HepG2 (cell line): ENCODE data around the gene NFE2. TPM values are rescaled to one million over a fixed set of nuclear protein-coding genes. Genes with fewer than 3 reads are reported as not detected.
A peak's percentile ranks its signal among the peaks of the same experiment; 100 is the strongest.

ENCODE experiments used
- CBX1 ChIP-seq: IDR thresholded peaks from one replicate; pipeline ENCODE4 v1.6.1; 2016; ENCODE audit warnings: antibody characterized with exemption, low read depth
- DPF2 ChIP-seq: sonication (generic); formaldehyde crosslinking; IDR thresholded peaks from 2 replicates; pipeline ENCODE4 v1.4.0; 2020; ENCODE audit warnings: mild to moderate bottlenecking, low read depth, missing genetic modification reagents, borderline replicate concordance
- GTF3A ChIP-seq: sonication (generic); formaldehyde crosslinking; conservative IDR thresholded peaks from 2 replicates; pipeline ENCODE4 v1.4.0; 2020; ENCODE audit warnings: mild to moderate bottlenecking, missing genetic modification reagents
- HNF1A ChIP-seq, 2 experiments: sonication (generic) in 1 of 2; formaldehyde crosslinking in 1 of 2; IDR thresholded peaks; 2 replicates each; pipeline versions ENCODE4 v1.4.0 to v1.6.1; 2016 to 2020; ENCODE audit warnings: borderline replicate concordance in 1 of 2, low read depth in 1 of 2, mild to moderate bottlenecking in 1 of 2, missing genetic modification reagents in 1 of 2
- HNF4G ChIP-seq, 2 experiments: sonication (generic) in 1 of 2; formaldehyde crosslinking in 1 of 2; IDR thresholded peaks; 2 replicates each; pipeline versions ENCODE4 v1.4.0 to v1.6.1; 2011 to 2020; ENCODE audit warnings: borderline replicate concordance in 2 of 2, low read depth in 2 of 2, mild to moderate bottlenecking in 2 of 2, low read length in 1 of 2, missing genetic modification reagents in 1 of 2, moderate library complexity in 1 of 2
- HOXA7 ChIP-seq: sonication (generic); formaldehyde crosslinking; IDR thresholded peaks from 2 replicates; pipeline ENCODE4 v1.8.1; 2022; ENCODE audit warnings: mild to moderate bottlenecking, missing genetic modification reagents, moderate library complexity
- ISL2 ChIP-seq: sonication (generic); formaldehyde crosslinking; IDR thresholded peaks from 2 replicates; pipeline ENCODE4 v1.5.0; 2020; ENCODE audit warnings: missing genetic modification reagents
- MIER2 ChIP-seq: IDR thresholded peaks from 2 replicates; pipeline ENCODE4 v1.6.1; 2016; ENCODE audit warnings: missing biosample characterization, missing genetic modification reagents
- NONO ChIP-seq, 2 experiments: fragments of 450-650 bp in 1 of 2; sonication (generic) in 1 of 2; formaldehyde crosslinking in 1 of 2; IDR thresholded peaks in 1 of 2; conservative IDR thresholded peaks in 1 of 2; 2 replicates each; pipeline versions ENCODE4 v1.6.1 to v1.8.0; 2017 to 2022; ENCODE audit warnings: mild to moderate bottlenecking in 1 of 2, missing genetic modification reagents in 1 of 2, moderate library complexity in 1 of 2
- NR2F2 ChIP-seq: IDR thresholded peaks from 2 replicates; pipeline ENCODE4 v1.6.1; 2012; ENCODE audit warnings: low read depth, inconsistent platforms, borderline replicate concordance
- PTBP1 ChIP-seq: fragments of 200-400 bp; formaldehyde crosslinking; IDR thresholded peaks from 2 replicates; pipeline ENCODE4 v1.6.1; 2018; ENCODE audit warnings: low read length, low read depth; ENCODE audit not compliant: poor library complexity, severe bottlenecking
- SOX6 ChIP-seq, 2 experiments: fragments of 450-650 bp in 1 of 2; sonication (generic) in 1 of 2; formaldehyde crosslinking in 1 of 2; IDR thresholded peaks; 2 replicates each; pipeline versions ENCODE4 v1.4.0 to v1.6.1; 2017 to 2020; ENCODE audit warnings: antibody characterized with exemption in 1 of 2, mild to moderate bottlenecking in 1 of 2, missing genetic modification reagents in 1 of 2
- STAG1 ChIP-seq: sonication (generic); formaldehyde crosslinking; IDR thresholded peaks from 2 replicates; pipeline ENCODE4 v1.4.0; 2020; ENCODE audit warnings: missing genetic modification reagents
- TCF7 ChIP-seq: sonication (generic); IDR thresholded peaks from 2 replicates; pipeline ENCODE4 v1.6.1; 2016; ENCODE audit warnings: antibody characterized with exemption, low read depth
- ZBTB10 ChIP-seq: sonication (generic); formaldehyde crosslinking; IDR thresholded peaks from 2 replicates; pipeline ENCODE4 v1.4.0; 2020; ENCODE audit warnings: missing genetic modification reagents, borderline replicate concordance
- ZNF362 ChIP-seq: sonication (generic); formaldehyde crosslinking; IDR thresholded peaks from 2 replicates; pipeline ENCODE4 v1.4.0; 2020; ENCODE audit warnings: missing genetic modification reagents, mild to moderate bottlenecking, borderline replicate concordance
- ZNF512 ChIP-seq: sonication (generic); formaldehyde crosslinking; IDR thresholded peaks from 2 replicates; pipeline ENCODE4 v1.4.0; 2020; ENCODE audit warnings: mild to moderate bottlenecking, missing genetic modification reagents
- polyA plus RNA-seq, 8 experiments: library from polyadenylated mRNA; depleted of rRNA in 3 of 8; stranded (reverse) in 7 of 8; unstranded in 1 of 8; fragments of >200 nt; fragmentation: Illumina TruSeq in 4 of 8; extraction: Trizol in 4 of 8; gene quantifications; 2 replicates each; pipeline versions ENCODE4 v1.2.1 to v1.2.3, GENCODE V29; 2011 to 2016; ENCODE audit warnings: low read depth in 4 of 8, missing spikeins in 1 of 8, mixed read lengths in 1 of 8; ENCODE audit not compliant: insufficient read depth in 1 of 8
- total RNA-seq, 5 experiments: library from RNA; depleted of rRNA; stranded (reverse); fragments of >200 nt; fragmentation: Illumina TruSeq; extraction: Trizol; gene quantifications; 2 replicates each; pipeline ENCODE4 v1.2.3, GENCODE V29; 2016; ENCODE audit warnings: low read depth in 1 of 5

The NFE2 gene
- total and polyA plus RNA-seq, 2 of the 13 experiments (the other 11 are each of a cell fraction or from before 2014, with no cell fraction given), result 4.5 to 7.8 TPM

GRCh38 chr12:54301428-54302048, 723 bp upstream of the NFE2 start (continued):
- TF ChIP-seq ZBTB10 (CRISPR knock-in tag) (peak; percentile 82; the same call in 1 of the 2 replicates), HOXA7 (CRISPR knock-in tag) (no peak), ISL2 (CRISPR knock-in tag) (peak; percentile 57), TCF7 (peak; percentile 88), HNF1A (IDR thresholded peaks at IDR 0.05; ENCODE audit: low read depth) (no peak), HNF1A (CRISPR knock-in tag; IDR thresholded peaks at IDR 0.05; ENCODE audit: borderline replicate concordance) (peak; percentile 75), DPF2 (CRISPR knock-in tag) (no peak), GTF3A (CRISPR knock-in tag) (peak; percentile 4; the same call in 1 of the 2 replicates), MIER2 (no peak), NONO (IDR thresholded peaks at IDR 0.05) (no peak), NONO (CRISPR knock-in tag; conservative IDR thresholded peaks at IDR 0.05) (0 out of 2 replicates have a peak, but pooled peaks have one; percentile 21), SOX6 (IDR thresholded peaks at IDR 0.05) (no peak), SOX6 (CRISPR knock-in tag; IDR thresholded peaks at IDR 0.05) (peak; percentile 73), ZNF362 (CRISPR knock-in tag) (peak; percentile 55; the same call in 1 of the 2 replicates), NR2F2 (peak; percentile 68; the same call in 1 of the 2 replicates), ZNF512 (CRISPR knock-in tag) (0 out of 2 replicates have a peak, but pooled peaks have one; percentile 11), HNF4G (IDR thresholded peaks at IDR 0.05; ENCODE audit: borderline replicate concordance, low read depth, low read length) (peak; percentile 20; the same call in 1 of the 2 replicates), HNF4G (CRISPR knock-in tag; IDR thresholded peaks at IDR 0.05; ENCODE audit: borderline replicate concordance, low read depth) (no peak), PTBP1 (no peak), STAG1 (CRISPR knock-in tag) (no peak), CBX1 (peak; percentile 6)
